PC-3 (cell line): Measurements from ENCODE around the gene APMAP.

ENCODE experiments used
- EZH2phosphoT487 ChIP-seq: fragments of 300-600 bp; sonication (generic); IDR thresholded peaks from 2 replicates; pipeline ENCODE4 v1.6.1; 2018; ENCODE audit warnings: mild to moderate bottlenecking, antibody characterized with exemption, low read length, borderline replicate concordance
- TF ChIP-seq, protein P1 (sequence below): fragments of 300-600 bp; sonication (generic); conservative IDR thresholded peaks from 2 replicates; pipeline ENCODE4 v1.5.1; 2017; ENCODE audit warnings: antibody characterized with exemption, low read depth, mild to moderate bottlenecking, low read length

GRCh38 chr20:24963672-24964505 lies 28.7 kb downstream of the APMAP start:
- TF ChIP-seq, protein P1, sequence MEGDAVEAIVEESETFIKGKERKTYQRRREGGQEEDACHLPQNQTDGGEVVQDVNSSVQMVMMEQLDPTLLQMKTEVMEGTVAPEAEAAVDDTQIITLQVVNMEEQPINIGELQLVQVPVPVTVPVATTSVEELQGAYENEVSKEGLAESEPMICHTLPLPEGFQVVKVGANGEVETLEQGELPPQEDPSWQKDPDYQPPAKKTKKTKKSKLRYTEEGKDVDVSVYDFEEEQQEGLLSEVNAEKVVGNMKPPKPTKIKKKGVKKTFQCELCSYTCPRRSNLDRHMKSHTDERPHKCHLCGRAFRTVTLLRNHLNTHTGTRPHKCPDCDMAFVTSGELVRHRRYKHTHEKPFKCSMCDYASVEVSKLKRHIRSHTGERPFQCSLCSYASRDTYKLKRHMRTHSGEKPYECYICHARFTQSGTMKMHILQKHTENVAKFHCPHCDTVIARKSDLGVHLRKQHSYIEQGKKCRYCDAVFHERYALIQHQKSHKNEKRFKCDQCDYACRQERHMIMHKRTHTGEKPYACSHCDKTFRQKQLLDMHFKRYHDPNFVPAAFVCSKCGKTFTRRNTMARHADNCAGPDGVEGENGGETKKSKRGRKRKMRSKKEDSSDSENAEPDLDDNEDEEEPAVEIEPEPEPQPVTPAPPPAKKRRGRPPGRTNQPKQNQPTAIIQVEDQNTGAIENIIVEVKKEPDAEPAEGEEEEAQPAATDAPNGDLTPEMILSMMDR = no peak
- TF ChIP-seq EZH2phosphoT487 = no peak
